Neutrophil (primary cell): ENCODE data around the gene LSM7.
"Not testable (repeated sequence)": the region's sequence is repeated elsewhere in the genome, so short reads cannot be mapped to it uniquely, and the experiment has no call there.

Source experiments
- H3K27ac ChIP-seq: fragments of 200-600 bp; sonication (generic); 2 replicates; pipeline ENCODE4 v1.5.1; 2016; ENCODE audit warnings: mild to moderate bottlenecking, moderate library complexity
- H3K27me3 ChIP-seq: fragments of 200-600 bp; sonication (generic); 2 replicates; pipeline ENCODE4 v1.6.0; 2016; ENCODE audit warnings: mild to moderate bottlenecking
- H3K36me3 ChIP-seq: fragments of 200-600 bp; sonication (generic); 2 replicates; pipeline ENCODE4 v1.5.1; 2017
- H3K4me1 ChIP-seq, 2 experiments: fragments of 200-600 bp in 1 of 2; sonication (generic) in 1 of 2; 1 replicate in 1 of 2; 2 replicates in 1 of 2; pipeline versions ENCODE4 v1.5.1 to v1.6.1; 2013 to 2016; ENCODE audit warnings: low read depth in 1 of 2, low read length in 1 of 2, mild to moderate bottlenecking in 1 of 2, moderate library complexity in 1 of 2; ENCODE audit not compliant: control insufficient read depth in 1 of 2, insufficient read depth in 1 of 2
- H3K4me3 ChIP-seq, 2 experiments: fragments of 200-600 bp in 1 of 2; sonication (generic) in 1 of 2; 1 replicate in 1 of 2; 2 replicates in 1 of 2; pipeline ENCODE4 v1.5.1; 2013 to 2016; ENCODE audit warnings: low read depth in 1 of 2, low read length in 1 of 2, mild to moderate bottlenecking in 1 of 2, moderate library complexity in 1 of 2
- H3K9me3 ChIP-seq: fragments of 200-600 bp; sonication (generic); 2 replicates; pipeline ENCODE4 v1.5.1; 2016
- CTCF ChIP-seq: fragments of 200-600 bp; sonication (generic); IDR thresholded peaks from 2 replicates; pipeline ENCODE4 v1.5.1; 2016; ENCODE audit warnings: antibody characterized with exemption

Gene LSM7

GRCh38 chr19:2352121-2352520 is 23.7 kb upstream of the LSM7 start:
- TF ChIP-seq CTCF = no peak
- peaks cover 36% of the 10 kb centered on the region for H3K36me3 ChIP-seq
- H3K4me3 ChIP-seq = no peak overlapping the region
- no peaks in the 10 kb centered on the region for H3K27me3 ChIP-seq
- no peaks in the 10 kb centered on the region for H3K4me1 ChIP-seq
- no peak overlapping the region for H3K27ac ChIP-seq
- no peaks in the 10 kb centered on the region for H3K9me3 ChIP-seq

- H3K4me3 ChIP-seq = no peak overlapping the region
- H3K27me3 ChIP-seq = no peaks in the 10 kb centered on the region
- H3K4me1 ChIP-seq = no peaks in the 10 kb centered on the region
- H3K9me3 ChIP-seq = no peaks in the 10 kb centered on the region
- TF ChIP-seq CTCF = no peak
- H3K27ac ChIP-seq = no peak overlapping the region
- peaks cover 39% of the 10 kb centered on the region for H3K36me3 ChIP-seq
Measured at GRCh38 chr19:2351591-2351990, 23.2 kb upstream of the LSM7 start.

GRCh38 chr19:2350656-2351055 is 22.3 kb upstream of the LSM7 start:
- Histone ChIP-seq H3K4me3 (no peak overlapping the region), H3K4me1 (no peaks in the 10 kb centered on the region), H3K27ac (no peak overlapping the region), H3K36me3 (peaks cover 45% of the 10 kb centered on the region), H3K9me3 (no peaks in the 10 kb centered on the region), H3K27me3 (no peaks in the 10 kb centered on the region)
- no peak for TF ChIP-seq CTCF

- H3K27ac ChIP-seq, H3K27me3 ChIP-seq, H3K4me1 ChIP-seq, H3K9me3 ChIP-seq, H3K4me3 ChIP-seq: not testable (repeated sequence)
- peaks cover 51% of the 10 kb centered on the region for H3K36me3 ChIP-seq
Measured at GRCh38 chr19:2349818-2350217, 21.4 kb upstream of the LSM7 start.

- H3K36me3 ChIP-seq = peaks cover 61% of the 10 kb centered on the region
- no peak overlapping the region for H3K4me3 ChIP-seq
- TF ChIP-seq CTCF = no peak
Measured at GRCh38 chr19:2345794-2346663, 17.6 kb upstream of the LSM7 start.

GRCh38 chr19:2345076-2345475 is 16.7 kb upstream of the LSM7 start:
- H3K4me1 ChIP-seq = no peaks in the 10 kb centered on the region
- TF ChIP-seq CTCF = no peak
- H3K27ac ChIP-seq = no peak overlapping the region
- H3K4me3 ChIP-seq = no peak overlapping the region
- no peaks in the 10 kb centered on the region for H3K27me3 ChIP-seq
- peaks cover 57% of the 10 kb centered on the region for H3K36me3 ChIP-seq
- no peaks in the 10 kb centered on the region for H3K9me3 ChIP-seq

More at GRCh38 chr19:2345794-2346663, 17.6 kb upstream of the LSM7 start:
- Histone ChIP-seq H3K9me3 (no peaks in the 10 kb centered on the region), H3K27me3 (no peaks in the 10 kb centered on the region), H3K27ac (no peak overlapping the region), H3K4me1 (no peaks in the 10 kb centered on the region)
